T1000 (cell line): ENCODE results near the gene SLC3A2.
"Not testable (repeated sequence)": the region's sequence is repeated elsewhere in the genome, so short reads cannot be mapped to it uniquely, and the experiment has no call there.

Experiments
- DNase-seq: peaks from one replicate; lab custom pipeline; 2025; ENCODE audit warnings: mixed read lengths; lab: John Stamatoyannopoulos, UW

SLC3A2 gene

GRCh38 chr11:62852523-62853188, 28.0 kb upstream of the SLC3A2 start:
- DNase-seq = no peak

- no peak for DNase-seq
These were observed 27.3 kb upstream of the SLC3A2 start for GRCh38 chr11:62853279-62853965.

- DNase-seq = no peak
These were observed 26.5 kb upstream of the SLC3A2 start for GRCh38 chr11:62854013-62854824.

- no peak for DNase-seq
These were observed 25.7 kb upstream of the SLC3A2 start for GRCh38 chr11:62854825-62855570.

- DNase-seq = peak; percentile 99
These were observed 24.9 kb upstream of the SLC3A2 start for GRCh38 chr11:62855571-62856332.

GRCh38 chr11:62856333-62856895, 24.3 kb upstream of the SLC3A2 start:
- no peak for DNase-seq

- no peak for DNase-seq
These were observed 23.1 kb upstream of the SLC3A2 start for GRCh38 chr11:62857541-62857982.

GRCh38 chr11:62858201-62858600, 22.5 kb upstream of the SLC3A2 start:
- no peak for DNase-seq

GRCh38 chr11:62859281-62859703, 21.4 kb upstream of the SLC3A2 start:
- not testable (repeated sequence) for DNase-seq

- DNase-seq = no peak
These were observed 19.7 kb upstream of the SLC3A2 start for GRCh38 chr11:62860835-62861563.

GRCh38 chr11:62861564-62862192, 19.0 kb upstream of the SLC3A2 start:
- DNase-seq = not testable (repeated sequence)

- no peak for DNase-seq
These were observed 16.9 kb upstream of the SLC3A2 start for GRCh38 chr11:62863687-62864335.

GRCh38 chr11:62865635-62866034, 15.1 kb upstream of the SLC3A2 start:
- DNase-seq = no peak

- no peak for DNase-seq
These were observed 5.8 kb upstream of the SLC3A2 start for GRCh38 chr11:62874851-62875250.

- no peak for DNase-seq
These were observed 4.8 kb upstream of the SLC3A2 start for GRCh38 chr11:62875698-62876478.

GRCh38 chr11:62876712-62877111, 4.0 kb upstream of the SLC3A2 start:
- DNase-seq = no peak

GRCh38 chr11:62879235-62879978, 1.3 kb upstream of the SLC3A2 start:
- no peak for DNase-seq
